PC-9 (cell line): ENCODE measurements around the gene DEFB129. TPM values are rescaled to one million over a fixed set of nuclear protein-coding genes. Genes with fewer than 3 reads are reported as not detected.

Source experiments
- BruUV-seq: library from RNA; stranded (reverse); fragments of 400-500 nt; replicated peaks from 2 replicates; lab custom pipeline; 2021; lab: Mats Ljungman, UMichigan
- CTCF ChIA-PET: fragments of 300-600 bp; sonication (Branson Sonifier 250); formaldehyde crosslinking; loops from one replicate; lab custom pipeline; 2022; ENCODE audit warnings: antibody characterized with exemption; lab: Charles Lee
- POLR2A ChIA-PET: fragments of 300-600 bp; sonication (Branson Sonifier 250); formaldehyde crosslinking; loops from one replicate; lab custom pipeline; 2022; ENCODE audit warnings: antibody characterized with exemption; ENCODE audit not compliant: unreplicated experiment; lab: Charles Lee
- DNase-seq, 2 experiments: peaks; one replicate each; pipeline versions ENCODE4 v3.0.0 to v3.0.0-alpha.2; 2015 to 2022; ENCODE audit warnings: mixed read lengths in 1 of 2
- H2AFZ ChIP-seq: fragments of 200-600 bp; sonication (generic); 2 replicates; pipeline ENCODE4 v1.8.1; 2017; ENCODE audit warnings: antibody characterized with exemption
- H3F3A ChIP-seq: fragments of 200-600 bp; sonication (generic); 2 replicates; pipeline ENCODE4 v1.8.1; 2017; ENCODE audit warnings: antibody characterized with exemption, mild to moderate bottlenecking, low read depth; ENCODE audit not compliant: insufficient read depth
- H3K27ac ChIP-seq: fragments of 200-600 bp; sonication (generic); 2 replicates; pipeline ENCODE4 v1.6.1; 2016; ENCODE audit warnings: mixed run types
- H3K27me3 ChIP-seq: fragments of 200-600 bp; sonication (generic); 2 replicates; pipeline ENCODE4 v1.6.1; 2016; ENCODE audit warnings: low read depth, mixed run types; ENCODE audit not compliant: insufficient read depth
- H3K36me3 ChIP-seq: fragments of 200-600 bp; sonication (generic); 2 replicates; pipeline ENCODE4 v1.6.1; 2016; ENCODE audit warnings: low read depth, mixed run types
- H3K4me1 ChIP-seq: fragments of 200-600 bp; sonication (generic); replicated peaks from 2 replicates; pipeline ENCODE4 v1.6.1; 2016; ENCODE audit warnings: mixed run types; ENCODE audit not compliant: insufficient read depth
- H3K4me2 ChIP-seq: fragments of 200-600 bp; sonication (generic); 2 replicates; pipeline ENCODE4 v1.6.1; 2017; ENCODE audit warnings: mixed run types
- H3K4me3 ChIP-seq: fragments of 200-600 bp; sonication (generic); 2 replicates; pipeline ENCODE4 v1.6.1; 2016; ENCODE audit warnings: mixed run types
- H3K79me2 ChIP-seq: fragments of 200-600 bp; sonication (generic); 2 replicates; pipeline ENCODE4 v1.6.1; 2017; ENCODE audit warnings: low read depth, mixed run types
- H3K9me2 ChIP-seq: fragments of 200-600 bp; sonication (generic); 2 replicates; pipeline ENCODE4 v1.8.1; 2017; ENCODE audit warnings: mild to moderate bottlenecking; ENCODE audit not compliant: insufficient read depth
- H3K9me3 ChIP-seq: fragments of 200-600 bp; sonication (generic); 2 replicates; pipeline ENCODE4 v1.8.1; 2016; ENCODE audit warnings: low read depth; ENCODE audit not compliant: insufficient read depth
- H4K20me1 ChIP-seq: fragments of 200-600 bp; sonication (generic); 2 replicates; pipeline ENCODE4 v1.8.1; 2017; ENCODE audit not compliant: insufficient read depth
- CTCF ChIP-seq: fragments of 200-600 bp; sonication (generic); conservative IDR thresholded peaks from 2 replicates; pipeline ENCODE4 v1.6.1; 2017; ENCODE audit warnings: mixed run types, antibody characterized with exemption, mild to moderate bottlenecking, moderate library complexity
- EZH2 ChIP-seq: fragments of 200-600 bp; sonication (generic); IDR thresholded peaks from 2 replicates; pipeline ENCODE4 v1.8.0; 2017; ENCODE audit warnings: antibody characterized with exemption, low read depth
- intact Hi-C: fragments of 100-400 bp; cut with micrococcal nuclease; formaldehyde crosslinking; loops from one replicate; pipeline ENCODE4 v1.10.0; 2022; ENCODE audit not compliant: unreplicated experiment
- total RNA-seq: library from RNA; stranded (reverse); gene quantifications from 2 replicates; pipeline ENCODE4 v1.2.3, GENCODE V29; 2021

Gene DEFB129
- total RNA-seq, 1 experiment from 2014 or later = not detected

- CTCF ChIA-PET = interaction anchor here (0.6 kb wide), 1 partner anchor 297 kb away, joined by 5 read pairs; no protein-coding TSS in a partner anchor
- Histone ChIP-seq H2AFZ (no peak overlapping the region), H3F3A (no peaks in the 10 kb centered on the region), H3K27ac (no peak overlapping the region), H4K20me1 (no peaks in the 10 kb centered on the region; the same call in 1 of the 2 replicates), H3K79me2 (no peaks in the 10 kb centered on the region), H3K9me3 (no peaks in the 10 kb centered on the region), H3K36me3 (no peaks in the 10 kb centered on the region), H3K4me2 (no peak overlapping the region), H3K4me3 (no peak overlapping the region), H3K27me3 (peaks cover 6% of the 10 kb centered on the region; the same call in 1 of the 2 replicates), H3K9me2 (no peaks in the 10 kb centered on the region), H3K4me1 (no peaks in the 10 kb centered on the region; the same call in 1 of the 2 replicates)
- BruUV-seq = no TSS peak
- no peak for DNase-seq
- TF ChIP-seq EZH2 (no peak), CTCF (no peak)
- POLR2A ChIA-PET = interaction anchor here (0.6 kb wide), 1 partner anchor 47 kb away, joined by 3 read pairs; no protein-coding TSS in a partner anchor
- intact Hi-C loops = no loop called here
Observed at GRCh38 chr20:270517-270916, 43.5 kb downstream of the DEFB129 start.

GRCh38 chr20:271069-271468, 44.0 kb downstream of the DEFB129 start:
- no peak overlapping the region for H2AFZ ChIP-seq
- H3K27me3 ChIP-seq = peaks cover 6% of the 10 kb centered on the region; the same call in 1 of the 2 replicates
- H3K9me2 ChIP-seq = no peaks in the 10 kb centered on the region
- H4K20me1 ChIP-seq = no peaks in the 10 kb centered on the region; the same call in 1 of the 2 replicates
- TF ChIP-seq CTCF = no peak
- no peak for TF ChIP-seq EZH2
- H3K4me3 ChIP-seq = no peak overlapping the region
- H3K9me3 ChIP-seq = no peaks in the 10 kb centered on the region
- BruUV-seq = no TSS peak
- H3K4me1 ChIP-seq = no peaks in the 10 kb centered on the region; the same call in 1 of the 2 replicates
- H3F3A ChIP-seq = no peaks in the 10 kb centered on the region
- CTCF ChIA-PET = no interaction called here
- POLR2A ChIA-PET = no interaction called here
- intact Hi-C loops = no loop called here
- no peak overlapping the region for H3K27ac ChIP-seq
- no peak for DNase-seq
- H3K79me2 ChIP-seq = no peaks in the 10 kb centered on the region
- no peaks in the 10 kb centered on the region for H3K36me3 ChIP-seq
- H3K4me2 ChIP-seq = no peak overlapping the region

- H3K4me2 ChIP-seq = no peak overlapping the region
- H3K36me3 ChIP-seq = no peaks in the 10 kb centered on the region
- H3K79me2 ChIP-seq = no peaks in the 10 kb centered on the region
- no peaks in the 10 kb centered on the region for H3K9me3 ChIP-seq
- H3K4me1 ChIP-seq = no peaks in the 10 kb centered on the region; the same call in 1 of the 2 replicates
- H3K27ac ChIP-seq = no peak overlapping the region
- no peak for DNase-seq
- H3K9me2 ChIP-seq = no peaks in the 10 kb centered on the region
- POLR2A ChIA-PET = no interaction called here
- no peak overlapping the region for H2AFZ ChIP-seq
- no peaks in the 10 kb centered on the region for H3F3A ChIP-seq
- CTCF ChIA-PET = no interaction called here
- no TSS peak for BruUV-seq
- no peaks in the 10 kb centered on the region; the same call in 1 of the 2 replicates for H4K20me1 ChIP-seq
- H3K27me3 ChIP-seq = peaks cover 2% of the 10 kb centered on the region; the same call in 1 of the 2 replicates
- TF ChIP-seq CTCF (no peak), EZH2 (no peak)
- intact Hi-C loops = no loop called here
- H3K4me3 ChIP-seq = no peak overlapping the region
Observed at GRCh38 chr20:271528-271927, 44.5 kb downstream of the DEFB129 start.
